ENCODE measurements around the gene IGFBPL1. TPM values are rescaled to one million over a fixed set of nuclear protein-coding genes. Genes with fewer than 3 reads are reported as not detected.

IGFBPL1 gene
- total RNA-seq, 1 donor from 2014 or later: not detected

DNA sequence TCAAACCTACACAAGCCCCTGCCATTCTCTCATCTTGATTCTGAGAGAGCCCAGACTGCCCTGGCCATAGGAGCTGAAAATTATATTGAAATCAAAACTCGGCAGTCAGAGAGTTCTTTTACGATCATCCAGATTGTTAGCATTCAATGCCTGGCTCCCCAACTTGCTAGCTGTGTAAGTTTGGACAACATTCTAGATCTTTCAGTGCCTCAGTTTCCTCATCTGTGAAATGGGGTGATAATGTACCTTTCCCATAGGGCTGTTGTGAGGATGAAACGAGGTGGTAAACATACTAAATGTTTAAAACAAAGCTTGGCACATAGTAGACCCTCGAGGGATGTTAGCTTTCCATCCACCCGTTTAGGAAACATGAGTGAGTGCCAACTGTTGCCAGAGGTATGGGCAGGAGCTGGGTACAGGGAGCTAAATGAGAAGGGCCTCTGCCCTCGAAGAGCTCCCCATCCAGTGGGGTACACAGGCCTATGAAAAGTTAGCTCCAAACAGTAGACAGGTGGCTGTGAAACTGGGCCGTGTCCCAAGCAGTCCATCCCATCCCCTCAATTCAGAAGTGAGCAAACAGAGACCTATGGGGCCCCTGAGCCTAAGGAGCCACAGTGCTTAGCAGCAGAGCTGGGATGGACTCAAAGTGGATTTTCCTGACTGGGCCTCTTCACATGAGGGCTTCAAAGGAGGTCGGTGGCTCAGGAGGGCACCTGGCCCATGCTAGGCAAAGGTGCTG, 17.3 kb upstream of the IGFBPL1 start:
- POLR2A ChIA-PET: no interaction called here
- Mint-ChIP-seq H3K9me3 (peaks cover 5% of the 10 kb centered on the region), H3K36me3 (ENCODE audit: low read depth) (no peaks in the 10 kb centered on the region), H3K27ac (no peak overlapping the region), H3K4me3 (no peak overlapping the region), H3K4me1 (peaks cover 10% of the 10 kb centered on the region), H3K27me3 (peaks cover 29% of the 10 kb centered on the region)
- intact Hi-C loops (cut with micrococcal nuclease): no loop called here
- CTCF ChIA-PET: no interaction called here
- ATAC-seq (ENCODE audit: low read depth) (no peak), DNase-seq (no peak)
- TF ChIP-seq, protein P1, sequence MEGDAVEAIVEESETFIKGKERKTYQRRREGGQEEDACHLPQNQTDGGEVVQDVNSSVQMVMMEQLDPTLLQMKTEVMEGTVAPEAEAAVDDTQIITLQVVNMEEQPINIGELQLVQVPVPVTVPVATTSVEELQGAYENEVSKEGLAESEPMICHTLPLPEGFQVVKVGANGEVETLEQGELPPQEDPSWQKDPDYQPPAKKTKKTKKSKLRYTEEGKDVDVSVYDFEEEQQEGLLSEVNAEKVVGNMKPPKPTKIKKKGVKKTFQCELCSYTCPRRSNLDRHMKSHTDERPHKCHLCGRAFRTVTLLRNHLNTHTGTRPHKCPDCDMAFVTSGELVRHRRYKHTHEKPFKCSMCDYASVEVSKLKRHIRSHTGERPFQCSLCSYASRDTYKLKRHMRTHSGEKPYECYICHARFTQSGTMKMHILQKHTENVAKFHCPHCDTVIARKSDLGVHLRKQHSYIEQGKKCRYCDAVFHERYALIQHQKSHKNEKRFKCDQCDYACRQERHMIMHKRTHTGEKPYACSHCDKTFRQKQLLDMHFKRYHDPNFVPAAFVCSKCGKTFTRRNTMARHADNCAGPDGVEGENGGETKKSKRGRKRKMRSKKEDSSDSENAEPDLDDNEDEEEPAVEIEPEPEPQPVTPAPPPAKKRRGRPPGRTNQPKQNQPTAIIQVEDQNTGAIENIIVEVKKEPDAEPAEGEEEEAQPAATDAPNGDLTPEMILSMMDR (IDR thresholded peaks at IDR 0.05): no peak

- Mint-ChIP-seq H3K36me3 (ENCODE audit: low read depth) (no peaks in the 10 kb centered on the region), H3K27ac (no peak overlapping the region)
These were observed 16.3 kb upstream of the IGFBPL1 start for GRCh38 chr9:38440516-38440915.

GRCh38 chr9:38439916-38440301, 15.7 kb upstream of the IGFBPL1 start:
- H3K27me3 Mint-ChIP-seq: peaks cover 22% of the 10 kb centered on the region
- no peaks in the 10 kb centered on the region for H3K36me3 Mint-ChIP-seq (ENCODE audit: low read depth)
- H3K4me3 Mint-ChIP-seq: no peak overlapping the region
- ChIA-PET CTCF (no interaction called here), POLR2A (no interaction called here)
- intact Hi-C loops (cut with micrococcal nuclease): no loop called here
- DNase-seq (no peak), ATAC-seq (ENCODE audit: low read depth) (no peak)
- H3K4me1 Mint-ChIP-seq: peaks cover 2% of the 10 kb centered on the region
- no peaks in the 10 kb centered on the region for H3K9me3 Mint-ChIP-seq
- TF ChIP-seq, protein P1 (IDR thresholded peaks at IDR 0.05): no peak
- H3K27ac Mint-ChIP-seq: no peak overlapping the region

More at GRCh38 chr9:38440516-38440915, 16.3 kb upstream of the IGFBPL1 start:
- DNase-seq (no peak), ATAC-seq (ENCODE audit: low read depth) (no peak)
- intact Hi-C loops (cut with micrococcal nuclease): no loop called here
- ChIA-PET CTCF (no interaction called here), POLR2A (no interaction called here)
- no peak overlapping the region for H3K4me3 Mint-ChIP-seq
- peaks cover 23% of the 10 kb centered on the region for H3K27me3 Mint-ChIP-seq
- peaks cover 8% of the 10 kb centered on the region for H3K4me1 Mint-ChIP-seq
- TF ChIP-seq, protein P1 (IDR thresholded peaks at IDR 0.05): no peak
- H3K9me3 Mint-ChIP-seq: no peaks in the 10 kb centered on the region

GRCh38 chr9:38439291-38439915, 15.1 kb upstream of the IGFBPL1 start:
- Mint-ChIP-seq H3K27me3 (peaks cover 22% of the 10 kb centered on the region), H3K4me1 (peaks cover 2% of the 10 kb centered on the region), H3K36me3 (ENCODE audit: low read depth) (no peaks in the 10 kb centered on the region), H3K4me3 (no peak overlapping the region), H3K27ac (no peak overlapping the region), H3K9me3 (no peaks in the 10 kb centered on the region)
- DNase-seq: no peak
- intact Hi-C loops (cut with micrococcal nuclease): no loop called here
- CTCF ChIA-PET: no interaction called here
- no peak for ATAC-seq (ENCODE audit: low read depth)
- TF ChIP-seq, protein P1 (IDR thresholded peaks at IDR 0.05): no peak
- POLR2A ChIA-PET: no interaction called here

DNA sequence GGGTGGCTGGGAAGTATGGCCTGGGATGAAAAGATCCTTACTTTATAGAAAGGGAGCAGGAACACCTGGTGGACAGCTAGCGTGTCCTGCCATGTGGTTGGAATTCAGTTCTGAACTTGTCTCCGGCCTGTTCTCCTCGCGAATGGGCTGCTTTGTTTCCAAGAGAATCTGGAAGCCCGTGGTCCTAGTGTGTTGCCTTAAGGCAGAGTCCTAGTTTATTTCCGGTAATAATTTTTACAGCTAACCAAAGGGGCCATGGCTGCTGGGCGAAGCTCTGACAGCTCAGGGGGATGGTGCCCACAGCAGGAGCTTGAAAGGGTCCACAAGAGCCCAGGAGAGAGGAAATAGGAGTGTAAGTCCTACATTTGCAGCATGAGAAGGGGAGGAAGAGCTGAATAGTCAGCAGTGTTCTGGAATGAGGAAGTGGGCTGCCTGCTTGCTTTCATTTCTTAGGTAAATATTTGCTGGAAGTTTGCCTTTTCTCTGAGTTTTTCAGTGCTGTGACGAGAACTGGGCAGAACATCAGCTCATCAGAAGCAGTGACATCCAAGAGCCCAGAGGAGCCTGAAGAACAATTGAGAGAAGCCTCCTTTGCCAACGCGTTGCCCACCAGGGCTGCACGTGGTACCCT, 13.1 kb upstream of the IGFBPL1 start:
- no peak for ATAC-seq (ENCODE audit: low read depth)
- ChIA-PET CTCF (no interaction called here), POLR2A (no interaction called here)
- TF ChIP-seq, protein P1 (IDR thresholded peaks at IDR 0.05): no peak
- no peak for DNase-seq
- Mint-ChIP-seq H3K27me3 (peaks cover 20% of the 10 kb centered on the region), H3K4me1 (peaks cover 2% of the 10 kb centered on the region), H3K9me3 (no peaks in the 10 kb centered on the region), H3K27ac (no peak overlapping the region), H3K36me3 (ENCODE audit: low read depth) (no peaks in the 10 kb centered on the region), H3K4me3 (no peak overlapping the region)
- intact Hi-C loops (cut with micrococcal nuclease): no loop called here

Data from activated B cell treated with CpG ODN at 0.5 μM for 24 hours (primary cell).